ENCODE measurements around the gene FCAMR. TPM values are rescaled to one million over a fixed set of nuclear protein-coding genes. Genes with fewer than 3 reads are reported as not detected.

The FCAMR gene
- total and polyA plus RNA-seq, 2 experiments from 2014 or later: not detected

- Histone ChIP-seq H3K27me3 (ENCODE audit: insufficient read depth) (no peaks in the 10 kb centered on the region), H2AFZ (no peak overlapping the region), H4K20me1 (replicated peaks; ENCODE audit: insufficient read depth) (no peaks in the 10 kb centered on the region), H3K4me3 (no peak overlapping the region), H3K27ac (ENCODE audit: low read depth) (no peak overlapping the region), H3K79me2 (replicated peaks; ENCODE audit: insufficient read depth) (no peaks in the 10 kb centered on the region), H3K9me2 (ENCODE audit: insufficient read depth) (no peaks in the 10 kb centered on the region), H3K4me2 (no peak overlapping the region), H3K4me1 (ENCODE audit: insufficient read depth) (no peaks in the 10 kb centered on the region), H3K36me3 (ENCODE audit: insufficient read depth) (no peaks in the 10 kb centered on the region), H3F3A (replicated peaks; ENCODE audit: low read depth) (no peaks in the 10 kb centered on the region)
- Mint-ChIP-seq H3K4me1 (peaks cover 7% of the 10 kb centered on the region), H3K27me3 (ENCODE audit: insufficient read depth, low read depth, poor library complexity) (peaks cover 2% of the 10 kb centered on the region), H3K27ac (no peak overlapping the region), H3K36me3 (ENCODE audit: low read depth) (no peaks in the 10 kb centered on the region), H3K4me3 (no peak overlapping the region), H3K9me3 (no peaks in the 10 kb centered on the region)
- TF ChIP-seq, protein P1, sequence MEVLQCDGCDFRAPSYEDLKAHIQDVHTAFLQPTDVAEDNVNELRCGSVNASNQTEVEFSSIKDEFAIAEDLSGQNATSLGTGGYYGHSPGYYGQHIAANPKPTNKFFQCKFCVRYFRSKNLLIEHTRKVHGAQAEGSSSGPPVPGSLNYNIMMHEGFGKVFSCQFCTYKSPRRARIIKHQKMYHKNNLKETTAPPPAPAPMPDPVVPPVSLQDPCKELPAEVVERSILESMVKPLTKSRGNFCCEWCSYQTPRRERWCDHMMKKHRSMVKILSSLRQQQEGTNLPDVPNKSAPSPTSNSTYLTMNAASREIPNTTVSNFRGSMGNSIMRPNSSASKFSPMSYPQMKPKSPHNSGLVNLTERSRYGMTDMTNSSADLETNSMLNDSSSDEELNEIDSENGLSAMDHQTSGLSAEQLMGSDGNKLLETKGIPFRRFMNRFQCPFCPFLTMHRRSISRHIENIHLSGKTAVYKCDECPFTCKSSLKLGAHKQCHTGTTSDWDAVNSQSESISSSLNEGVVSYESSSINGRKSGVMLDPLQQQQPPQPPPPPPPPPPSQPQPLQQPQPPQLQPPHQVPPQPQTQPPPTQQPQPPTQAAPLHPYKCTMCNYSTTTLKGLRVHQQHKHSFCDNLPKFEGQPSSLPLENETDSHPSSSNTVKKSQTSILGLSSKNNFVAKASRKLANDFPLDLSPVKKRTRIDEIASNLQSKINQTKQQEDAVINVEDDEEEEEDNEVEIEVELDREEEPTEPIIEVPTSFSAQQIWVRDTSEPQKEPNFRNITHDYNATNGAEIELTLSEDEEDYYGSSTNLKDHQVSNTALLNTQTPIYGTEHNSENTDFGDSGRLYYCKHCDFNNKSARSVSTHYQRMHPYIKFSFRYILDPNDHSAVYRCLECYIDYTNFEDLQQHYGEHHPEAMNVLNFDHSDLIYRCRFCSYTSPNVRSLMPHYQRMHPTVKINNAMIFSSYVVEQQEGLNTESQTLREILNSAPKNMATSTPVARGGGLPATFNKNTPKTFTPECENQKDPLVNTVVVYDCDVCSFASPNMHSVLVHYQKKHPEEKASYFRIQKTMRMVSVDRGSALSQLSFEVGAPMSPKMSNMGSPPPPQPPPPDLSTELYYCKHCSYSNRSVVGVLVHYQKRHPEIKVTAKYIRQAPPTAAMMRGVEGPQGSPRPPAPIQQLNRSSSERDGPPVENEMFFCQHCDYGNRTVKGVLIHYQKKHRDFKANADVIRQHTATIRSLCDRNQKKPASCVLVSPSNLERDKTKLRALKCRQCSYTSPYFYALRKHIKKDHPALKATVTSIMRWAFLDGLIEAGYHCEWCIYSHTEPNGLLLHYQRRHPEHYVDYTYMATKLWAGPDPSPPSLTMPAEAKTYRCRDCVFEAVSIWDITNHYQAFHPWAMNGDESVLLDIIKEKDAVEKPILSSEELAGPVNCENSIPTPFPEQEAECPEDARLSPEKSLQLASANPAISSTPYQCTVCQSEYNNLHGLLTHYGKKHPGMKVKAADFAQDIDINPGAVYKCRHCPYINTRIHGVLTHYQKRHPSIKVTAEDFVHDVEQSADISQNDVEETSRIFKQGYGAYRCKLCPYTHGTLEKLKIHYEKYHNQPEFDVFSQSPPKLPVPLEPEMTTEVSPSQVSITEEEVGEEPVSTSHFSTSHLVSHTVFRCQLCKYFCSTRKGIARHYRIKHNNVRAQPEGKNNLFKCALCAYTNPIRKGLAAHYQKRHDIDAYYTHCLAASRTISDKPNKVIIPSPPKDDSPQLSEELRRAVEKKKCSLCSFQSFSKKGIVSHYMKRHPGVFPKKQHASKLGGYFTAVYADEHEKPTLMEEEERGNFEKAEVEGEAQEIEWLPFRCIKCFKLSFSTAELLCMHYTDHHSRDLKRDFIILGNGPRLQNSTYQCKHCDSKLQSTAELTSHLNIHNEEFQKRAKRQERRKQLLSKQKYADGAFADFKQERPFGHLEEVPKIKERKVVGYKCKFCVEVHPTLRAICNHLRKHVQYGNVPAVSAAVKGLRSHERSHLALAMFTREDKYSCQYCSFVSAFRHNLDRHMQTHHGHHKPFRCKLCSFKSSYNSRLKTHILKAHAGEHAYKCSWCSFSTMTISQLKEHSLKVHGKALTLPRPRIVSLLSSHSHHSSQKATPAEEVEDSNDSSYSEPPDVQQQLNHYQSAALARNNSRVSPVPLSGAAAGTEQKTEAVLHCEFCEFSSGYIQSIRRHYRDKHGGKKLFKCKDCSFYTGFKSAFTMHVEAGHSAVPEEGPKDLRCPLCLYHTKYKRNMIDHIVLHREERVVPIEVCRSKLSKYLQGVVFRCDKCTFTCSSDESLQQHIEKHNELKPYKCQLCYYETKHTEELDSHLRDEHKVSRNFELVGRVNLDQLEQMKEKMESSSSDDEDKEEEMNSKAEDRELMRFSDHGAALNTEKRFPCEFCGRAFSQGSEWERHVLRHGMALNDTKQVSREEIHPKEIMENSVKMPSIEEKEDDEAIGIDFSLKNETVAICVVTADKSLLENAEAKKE (CRISPR knock-in tag; IDR thresholded peaks at IDR 0.05): no peak
- TF ChIP-seq STAT1 (IDR thresholded peaks at IDR 0.05; ENCODE audit: unreplicated experiment): no peak
- TF ChIP-seq JUNB (IDR thresholded peaks at IDR 0.05; ENCODE audit: unreplicated experiment): no peak
- TF ChIP-seq EZH2phosphoT487 (IDR thresholded peaks at IDR 0.05; ENCODE audit: unreplicated experiment): no peak
- TF ChIP-seq, protein P2, sequence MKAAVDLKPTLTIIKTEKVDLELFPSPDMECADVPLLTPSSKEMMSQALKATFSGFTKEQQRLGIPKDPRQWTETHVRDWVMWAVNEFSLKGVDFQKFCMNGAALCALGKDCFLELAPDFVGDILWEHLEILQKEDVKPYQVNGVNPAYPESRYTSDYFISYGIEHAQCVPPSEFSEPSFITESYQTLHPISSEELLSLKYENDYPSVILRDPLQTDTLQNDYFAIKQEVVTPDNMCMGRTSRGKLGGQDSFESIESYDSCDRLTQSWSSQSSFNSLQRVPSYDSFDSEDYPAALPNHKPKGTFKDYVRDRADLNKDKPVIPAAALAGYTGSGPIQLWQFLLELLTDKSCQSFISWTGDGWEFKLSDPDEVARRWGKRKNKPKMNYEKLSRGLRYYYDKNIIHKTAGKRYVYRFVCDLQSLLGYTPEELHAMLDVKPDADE (IDR thresholded peaks at IDR 0.05): no peak
- TF ChIP-seq CREB1 (CRISPR knock-in tag; IDR thresholded peaks at IDR 0.05; ENCODE audit: low read depth): no peak
- no peak for DNase-seq (ENCODE audit: low spot score)
- no peak for ATAC-seq
Observed at GRCh38 chr1:206975306-206975705, 5.0 kb upstream of the FCAMR start.

Measured in GM23338 (cell line).